Fibroblast of skin of back (primary cell): ENCODE results near the gene TIMP2.

Experiments
- DNase-seq: peaks from one replicate; pipeline ENCODE4 v3.0.0-alpha.2; 2013

Gene TIMP2

GRCh38 chr17:78834571-78834970, 90.6 kb downstream of the TIMP2 start:
- DNase-seq: no peak

- no peak for DNase-seq
Measured at GRCh38 chr17:78832541-78832810, 92.7 kb downstream of the TIMP2 start.

- no peak for DNase-seq
Measured at GRCh38 chr17:78831688-78832540, 93.3 kb downstream of the TIMP2 start.

- no peak for DNase-seq
Measured at GRCh38 chr17:78829477-78829876, 95.7 kb downstream of the TIMP2 start.

- DNase-seq: peak; percentile 49
Measured at GRCh38 chr17:78828470-78829185, 96.6 kb downstream of the TIMP2 start.

- no peak for DNase-seq
Measured at GRCh38 chr17:78826836-78827509, 98.2 kb downstream of the TIMP2 start.

GRCh38 chr17:78826421-78826820, 98.8 kb downstream of the TIMP2 start:
- DNase-seq: no peak

GRCh38 chr17:78825696-78826095, 99.5 kb downstream of the TIMP2 start:
- no peak for DNase-seq

- no peak for DNase-seq
Measured at GRCh38 chr17:78824240-78824639, 100.9 kb downstream of the TIMP2 start.

- no peak for DNase-seq
Measured at GRCh38 chr17:78823282-78824046, 101.7 kb downstream of the TIMP2 start.

- DNase-seq: peak; percentile 59
Measured at GRCh38 chr17:78822552-78822951, 102.6 kb downstream of the TIMP2 start.

GRCh38 chr17:78821961-78822360, 103.2 kb downstream of the TIMP2 start:
- DNase-seq: no peak

- no peak for DNase-seq
Measured at GRCh38 chr17:78820841-78821240, 104.3 kb downstream of the TIMP2 start.

GRCh38 chr17:78819806-78820792, 105.1 kb downstream of the TIMP2 start:
- no peak for DNase-seq

GRCh38 chr17:78819402-78819801, 105.8 kb downstream of the TIMP2 start:
- no peak for DNase-seq

GRCh38 chr17:78818932-78819331, 106.3 kb downstream of the TIMP2 start:
- DNase-seq: no peak

- no peak for DNase-seq
Measured at GRCh38 chr17:78818152-78818846, 106.9 kb downstream of the TIMP2 start.

- no peak for DNase-seq
Measured at GRCh38 chr17:78817123-78817522, 108.1 kb downstream of the TIMP2 start.

GRCh38 chr17:78815696-78816095, 109.5 kb downstream of the TIMP2 start:
- DNase-seq: no peak

GRCh38 chr17:78812855-78813254, 112.3 kb downstream of the TIMP2 start:
- DNase-seq: no peak

GRCh38 chr17:78808163-78808562, 117.0 kb downstream of the TIMP2 start:
- DNase-seq: no peak
